ENCODE data around the gene ARHGAP22. TPM values are rescaled to one million over a fixed set of nuclear protein-coding genes. Genes with fewer than 3 reads are reported as not detected.

The ARHGAP22 gene
- total and polyA plus RNA-seq, 2 donors (not counting 1 experiment from before 2014, with no cell fraction given): 10.4 to 75.5 TPM

DNA sequence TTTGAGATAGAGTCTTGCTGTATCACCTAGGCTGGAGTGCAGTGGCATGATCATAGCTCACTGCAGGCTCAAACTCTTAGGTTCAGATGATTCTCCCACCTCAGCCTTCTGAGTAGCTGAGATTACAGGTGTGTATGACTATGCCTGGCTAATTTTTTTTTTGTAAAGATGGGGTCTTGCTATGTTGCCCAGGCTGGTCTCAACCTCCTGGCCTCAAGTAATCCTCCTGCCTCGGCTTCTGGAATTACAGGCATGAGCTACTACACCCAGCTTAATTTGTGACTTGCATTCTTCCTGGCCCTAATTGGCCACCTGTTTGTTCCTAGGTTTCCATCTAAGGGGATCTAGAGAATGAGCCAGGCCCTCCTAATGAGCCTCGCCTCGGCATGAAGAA is 9.3 kb downstream of the ARHGAP22 start:
- Histone ChIP-seq H3K4me3 (replicated peaks in 1 of 4; ENCODE audit: control extremely low read depth in 1 of 4, insufficient read depth in 1 of 4, low read depth in 3 of 4, low read length in 4 of 4) (no peak overlapping the region), H2AFZ (ENCODE audit: low read length) (no peak overlapping the region), H3K27ac (ENCODE audit: insufficient read depth, low read length) (no peak overlapping the region), H3K9ac (ENCODE audit: insufficient read depth, low read length) (no peak overlapping the region), H3K79me2 (ENCODE audit: control insufficient read depth, insufficient read depth, low read length) (peaks cover 99% of the 10 kb centered on the region), H3K4me1 (ENCODE audit: control insufficient read depth, extremely low read depth, insufficient read depth, low read length) (peaks cover 13% of the 10 kb centered on the region), H3K9me3 (ENCODE audit: control insufficient read depth, insufficient read depth, low read depth, low read length) (no peaks in the 10 kb centered on the region), H3K4me2 (ENCODE audit: extremely low read depth, insufficient read depth, low read length) (no peak overlapping the region), H4K20me1 (ENCODE audit: control insufficient read depth, extremely low read depth, insufficient read depth, low read length) (no peaks in the 10 kb centered on the region), H3K27me3 (ENCODE audit: control insufficient read depth, insufficient read depth, low read length) (no peaks in the 10 kb centered on the region), H3K36me3 (ENCODE audit: control insufficient read depth, insufficient read depth, low read length) (peaks cover 10% of the 10 kb centered on the region)
- no peak for TF ChIP-seq EZH2 (IDR thresholded peaks at IDR 0.05; ENCODE audit: low read length, missing control alignments)
- DNase-seq (ENCODE audit: low read depth in 2 of 2): no peak

DNA sequence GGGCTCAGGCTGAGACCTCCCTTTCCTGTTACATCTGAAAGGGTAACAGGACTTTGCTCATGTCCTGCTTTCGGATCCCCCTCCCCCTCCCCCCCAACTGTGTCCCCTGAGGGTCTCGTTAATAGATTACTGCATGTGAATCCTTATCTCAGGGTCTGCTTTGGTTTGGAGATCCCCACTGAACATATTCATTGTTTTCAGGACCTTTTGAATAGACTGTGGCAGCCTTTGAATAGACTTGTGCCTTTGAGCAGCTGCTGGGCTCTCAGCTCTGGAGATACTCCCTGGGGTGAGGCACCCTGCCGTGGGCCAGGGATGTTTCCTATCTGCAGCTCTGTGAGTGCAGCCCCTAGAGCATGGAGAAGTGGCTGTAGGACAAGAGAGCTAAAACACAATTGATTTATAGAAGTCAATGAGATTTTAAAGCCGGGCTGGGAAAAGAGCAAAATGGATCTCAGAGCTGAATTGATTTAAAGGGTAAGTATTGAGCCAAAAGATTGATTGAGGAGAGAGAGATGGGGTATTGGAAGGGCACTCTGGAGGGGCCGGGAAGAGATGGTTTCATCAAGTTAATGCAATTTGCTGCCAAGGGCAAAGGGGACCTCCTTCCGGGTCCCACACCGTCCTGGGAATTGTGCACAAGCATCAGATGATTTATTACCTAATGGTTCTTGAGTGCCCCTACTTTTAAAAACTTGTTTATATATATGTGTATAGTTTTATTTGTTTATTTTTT is 9.9 kb downstream of the ARHGAP22 start:
- no peak for DNase-seq (ENCODE audit: low read depth in 2 of 2)
- H4K20me1 ChIP-seq (ENCODE audit: control insufficient read depth, extremely low read depth, insufficient read depth, low read length): no peaks in the 10 kb centered on the region
- H3K27me3 ChIP-seq (ENCODE audit: control insufficient read depth, insufficient read depth, low read length): no peaks in the 10 kb centered on the region
- H3K27ac ChIP-seq (ENCODE audit: insufficient read depth, low read length): no peak overlapping the region
- no peak overlapping the region for H3K4me3 ChIP-seq (replicated peaks in 1 of 4; ENCODE audit: control extremely low read depth in 1 of 4, insufficient read depth in 1 of 4, low read depth in 3 of 4, low read length in 4 of 4)
- no peak overlapping the region for H3K4me2 ChIP-seq (ENCODE audit: extremely low read depth, insufficient read depth, low read length)
- no peak overlapping the region for H3K9ac ChIP-seq (ENCODE audit: insufficient read depth, low read length)
- H3K4me1 ChIP-seq (ENCODE audit: control insufficient read depth, extremely low read depth, insufficient read depth, low read length): peaks cover 17% of the 10 kb centered on the region
- peaks cover 13% of the 10 kb centered on the region for H3K36me3 ChIP-seq (ENCODE audit: control insufficient read depth, insufficient read depth, low read length)
- H2AFZ ChIP-seq (ENCODE audit: low read length): no peak overlapping the region
- H3K9me3 ChIP-seq (ENCODE audit: control insufficient read depth, insufficient read depth, low read depth, low read length): no peaks in the 10 kb centered on the region
- H3K79me2 ChIP-seq (ENCODE audit: control insufficient read depth, insufficient read depth, low read length): peaks cover 100% of the 10 kb centered on the region
- TF ChIP-seq, protein P1, sequence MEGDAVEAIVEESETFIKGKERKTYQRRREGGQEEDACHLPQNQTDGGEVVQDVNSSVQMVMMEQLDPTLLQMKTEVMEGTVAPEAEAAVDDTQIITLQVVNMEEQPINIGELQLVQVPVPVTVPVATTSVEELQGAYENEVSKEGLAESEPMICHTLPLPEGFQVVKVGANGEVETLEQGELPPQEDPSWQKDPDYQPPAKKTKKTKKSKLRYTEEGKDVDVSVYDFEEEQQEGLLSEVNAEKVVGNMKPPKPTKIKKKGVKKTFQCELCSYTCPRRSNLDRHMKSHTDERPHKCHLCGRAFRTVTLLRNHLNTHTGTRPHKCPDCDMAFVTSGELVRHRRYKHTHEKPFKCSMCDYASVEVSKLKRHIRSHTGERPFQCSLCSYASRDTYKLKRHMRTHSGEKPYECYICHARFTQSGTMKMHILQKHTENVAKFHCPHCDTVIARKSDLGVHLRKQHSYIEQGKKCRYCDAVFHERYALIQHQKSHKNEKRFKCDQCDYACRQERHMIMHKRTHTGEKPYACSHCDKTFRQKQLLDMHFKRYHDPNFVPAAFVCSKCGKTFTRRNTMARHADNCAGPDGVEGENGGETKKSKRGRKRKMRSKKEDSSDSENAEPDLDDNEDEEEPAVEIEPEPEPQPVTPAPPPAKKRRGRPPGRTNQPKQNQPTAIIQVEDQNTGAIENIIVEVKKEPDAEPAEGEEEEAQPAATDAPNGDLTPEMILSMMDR (conservative IDR thresholded peaks at IDR 0.05 in 1 of 2, IDR thresholded peaks at IDR 0.05 in 1 of 2; ENCODE audit: low read depth in 1 of 2, low read length in 2 of 2): no peak
- no peak for TF ChIP-seq EZH2 (IDR thresholded peaks at IDR 0.05; ENCODE audit: low read length, missing control alignments)

DNA sequence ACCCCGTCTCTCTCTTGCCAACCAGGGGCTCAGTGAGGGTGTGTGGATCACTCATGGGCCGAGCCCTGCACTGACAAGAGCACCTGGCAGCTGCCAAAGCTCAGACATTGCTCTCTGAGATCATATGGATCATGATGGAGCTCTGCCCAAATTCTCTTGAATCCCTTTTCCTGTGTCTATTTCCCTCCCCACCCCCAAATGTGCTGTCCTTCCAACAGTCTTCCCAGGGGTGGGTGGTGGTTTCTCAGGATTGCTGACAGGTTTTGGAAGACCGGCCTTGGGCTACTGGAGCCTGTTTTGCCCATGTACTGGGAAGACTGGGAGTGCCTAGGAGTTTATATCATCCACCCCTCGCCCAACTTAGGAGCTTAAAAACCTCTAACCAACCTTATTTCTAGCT is 10.5 kb downstream of the ARHGAP22 start:
- H3K4me3 ChIP-seq (replicated peaks in 1 of 4; ENCODE audit: control extremely low read depth in 1 of 4, insufficient read depth in 1 of 4, low read depth in 3 of 4, low read length in 4 of 4): no peak overlapping the region
- H3K27me3 ChIP-seq (ENCODE audit: control insufficient read depth, insufficient read depth, low read length): no peaks in the 10 kb centered on the region
- peaks cover 10% of the 10 kb centered on the region for H3K36me3 ChIP-seq (ENCODE audit: control insufficient read depth, insufficient read depth, low read length)
- no peak overlapping the region for H2AFZ ChIP-seq (ENCODE audit: low read length)
- no peaks in the 10 kb centered on the region for H4K20me1 ChIP-seq (ENCODE audit: control insufficient read depth, extremely low read depth, insufficient read depth, low read length)
- peaks cover 13% of the 10 kb centered on the region for H3K4me1 ChIP-seq (ENCODE audit: control insufficient read depth, extremely low read depth, insufficient read depth, low read length)
- no peak for DNase-seq (ENCODE audit: low read depth in 2 of 2)
- TF ChIP-seq EZH2 (IDR thresholded peaks at IDR 0.05; ENCODE audit: low read length, missing control alignments): no peak
- TF ChIP-seq, protein P1 (conservative IDR thresholded peaks at IDR 0.05 in 1 of 2, IDR thresholded peaks at IDR 0.05 in 1 of 2; ENCODE audit: low read depth in 1 of 2, low read length in 2 of 2): no peak
- peaks cover 96% of the 10 kb centered on the region for H3K79me2 ChIP-seq (ENCODE audit: control insufficient read depth, insufficient read depth, low read length)
- no peaks in the 10 kb centered on the region for H3K9me3 ChIP-seq (ENCODE audit: control insufficient read depth, insufficient read depth, low read depth, low read length)
- H3K4me2 ChIP-seq (ENCODE audit: extremely low read depth, insufficient read depth, low read length): no peak overlapping the region
- H3K9ac ChIP-seq (ENCODE audit: insufficient read depth, low read length): no peak overlapping the region
- no peak overlapping the region for H3K27ac ChIP-seq (ENCODE audit: insufficient read depth, low read length)
